HG03460 (cell line): ENCODE results near the gene SRRD.
"Not testable (repeated sequence)": the region's sequence is repeated elsewhere in the genome, so short reads cannot be mapped to it uniquely, and the experiment has no call there.

ENCODE experiments used
- ATAC-seq: cut with Tn5 transposase; IDR thresholded peaks from one replicate; pipeline ENCODE4 v1.9.1; 2021; ENCODE audit not compliant: unreplicated experiment

The SRRD gene, protein sequence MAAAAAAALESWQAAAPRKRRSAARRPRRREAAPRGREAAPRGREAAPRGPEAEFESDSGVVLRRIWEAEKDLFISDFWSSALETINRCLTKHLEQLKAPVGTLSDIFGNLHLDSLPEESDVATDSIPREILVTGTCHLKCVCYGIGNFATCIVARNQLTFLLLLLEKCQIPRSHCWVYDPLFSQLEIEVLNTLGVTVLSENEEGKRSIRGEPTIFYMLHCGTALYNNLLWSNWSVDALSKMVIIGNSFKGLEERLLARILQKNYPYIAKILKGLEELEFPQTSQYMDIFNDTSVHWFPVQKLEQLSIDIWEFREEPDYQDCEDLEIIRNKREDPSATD

DNA sequence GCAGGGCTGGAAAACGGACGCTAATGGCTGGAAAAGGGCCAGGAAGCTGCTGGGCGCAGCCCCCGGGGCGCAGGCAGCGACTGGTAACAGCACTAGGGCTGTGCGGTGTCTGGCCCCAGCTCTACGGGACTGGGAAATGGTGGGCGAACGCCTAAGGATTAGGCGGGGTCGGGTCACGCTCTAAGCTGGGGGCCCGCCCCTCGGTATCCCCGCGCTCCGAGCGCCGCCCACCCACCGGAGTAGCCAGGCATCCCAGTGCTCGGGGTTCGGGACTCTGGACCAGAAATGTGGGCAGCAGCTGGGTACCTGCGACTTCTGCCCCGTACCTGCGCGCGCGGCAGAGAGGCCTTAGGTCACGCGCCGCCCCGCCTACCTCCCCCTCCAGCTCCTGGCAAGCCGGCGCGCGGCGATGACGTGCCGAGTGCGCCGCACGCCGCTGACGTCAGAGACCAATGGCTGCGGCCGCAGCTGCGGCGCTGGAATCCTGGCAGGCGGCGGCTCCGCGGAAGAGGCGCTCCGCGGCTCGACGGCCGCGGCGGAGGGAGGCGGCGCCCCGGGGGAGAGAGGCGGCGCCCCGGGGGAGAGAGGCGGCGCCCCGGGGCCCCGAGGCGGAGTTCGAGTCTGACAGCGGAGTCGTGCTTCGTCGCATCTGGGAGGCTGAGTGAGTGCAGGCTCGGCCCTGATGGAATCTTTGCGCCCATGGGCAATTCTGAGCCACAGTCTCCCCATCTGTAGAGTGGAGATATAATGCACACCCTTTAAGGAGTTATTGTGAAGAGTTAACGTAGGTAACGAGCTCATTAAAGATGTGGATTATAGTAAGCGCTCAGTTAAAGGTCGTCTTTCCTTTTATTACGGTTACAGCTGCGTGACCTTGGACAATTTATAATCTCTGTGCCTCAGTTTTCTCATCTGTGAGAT, at the start of gene SRRD, which contains the start of gene HPS4:
Gene SRRD (plus strand): TSS at position 439 of the 921 bp plus-strand sequence. CDS start 14 bp downstream, at position 453.
Gene HPS4 (minus strand): TSS at position 345 of the 921 bp plus-strand sequence. CDS start 2,021 bp downstream, outside the sequence.
- ATAC-seq = peak; percentile 62

DNA sequence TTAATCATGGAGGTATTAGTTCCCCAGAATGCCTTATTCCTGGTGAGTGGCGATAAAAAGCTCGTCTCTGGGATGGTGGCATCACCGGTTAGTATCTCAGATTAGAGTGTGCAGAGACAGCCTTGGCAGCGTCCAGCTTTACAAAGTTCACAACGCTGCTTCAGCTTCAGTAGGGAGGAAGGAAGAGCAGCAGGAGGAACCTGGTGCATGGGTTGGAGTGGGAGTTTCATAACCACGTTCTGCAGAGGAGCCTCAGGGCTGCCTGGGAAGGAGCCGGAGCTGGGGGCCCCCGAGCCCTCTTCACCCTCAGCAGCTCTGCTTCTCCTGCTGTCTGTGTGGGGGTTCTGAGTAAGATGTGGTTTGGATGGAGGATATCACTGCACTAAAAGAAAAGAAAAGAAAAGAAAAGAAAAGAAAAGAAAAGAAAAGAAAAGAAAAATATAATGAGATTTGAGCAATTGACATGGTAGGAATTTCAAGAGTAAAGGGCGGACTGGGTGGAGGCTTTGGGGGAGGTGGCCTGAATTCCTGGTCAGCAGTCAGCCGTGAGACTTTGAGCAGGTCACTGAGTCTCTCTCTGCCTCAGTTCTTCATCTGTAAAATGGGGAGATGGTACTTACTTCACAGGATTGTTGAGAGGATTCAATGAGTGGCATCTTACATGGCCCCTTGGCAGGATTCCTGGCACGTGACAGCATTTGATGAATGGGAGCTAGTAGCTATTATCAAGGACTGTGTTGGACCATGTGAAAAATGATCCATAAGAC, 48.2 kb upstream of the SRRD start:
- no peak for ATAC-seq

DNA sequence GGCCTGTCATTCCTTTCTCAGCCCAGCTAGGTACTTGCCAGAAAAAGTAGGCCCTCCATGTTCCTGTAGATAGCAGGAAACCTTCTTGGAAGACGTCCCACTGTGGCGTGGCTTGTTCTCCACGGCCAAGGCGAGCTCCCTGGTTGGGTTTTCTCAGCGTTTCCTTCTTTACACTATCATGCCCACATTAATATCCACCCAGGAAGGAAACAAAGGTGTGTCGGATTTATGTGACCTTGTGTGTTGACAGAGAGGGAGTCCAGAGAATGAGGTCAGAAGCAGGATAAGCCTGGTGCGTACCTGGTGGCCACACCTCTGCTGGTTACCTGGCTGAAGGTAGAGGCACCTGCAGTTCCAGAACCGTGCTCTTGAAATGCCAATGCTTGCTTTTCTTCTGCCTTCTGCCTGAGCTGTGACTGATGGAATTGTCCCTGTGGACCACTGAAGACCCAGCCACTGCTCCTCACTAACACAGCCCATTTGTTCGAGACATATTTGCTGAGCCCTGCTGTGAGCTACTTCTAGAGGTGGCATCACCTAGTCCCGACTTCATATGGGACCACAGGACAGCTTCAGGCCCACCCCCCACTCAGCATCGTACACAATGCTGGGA, 46.7 kb upstream of the SRRD start:
- ATAC-seq = no peak

DNA sequence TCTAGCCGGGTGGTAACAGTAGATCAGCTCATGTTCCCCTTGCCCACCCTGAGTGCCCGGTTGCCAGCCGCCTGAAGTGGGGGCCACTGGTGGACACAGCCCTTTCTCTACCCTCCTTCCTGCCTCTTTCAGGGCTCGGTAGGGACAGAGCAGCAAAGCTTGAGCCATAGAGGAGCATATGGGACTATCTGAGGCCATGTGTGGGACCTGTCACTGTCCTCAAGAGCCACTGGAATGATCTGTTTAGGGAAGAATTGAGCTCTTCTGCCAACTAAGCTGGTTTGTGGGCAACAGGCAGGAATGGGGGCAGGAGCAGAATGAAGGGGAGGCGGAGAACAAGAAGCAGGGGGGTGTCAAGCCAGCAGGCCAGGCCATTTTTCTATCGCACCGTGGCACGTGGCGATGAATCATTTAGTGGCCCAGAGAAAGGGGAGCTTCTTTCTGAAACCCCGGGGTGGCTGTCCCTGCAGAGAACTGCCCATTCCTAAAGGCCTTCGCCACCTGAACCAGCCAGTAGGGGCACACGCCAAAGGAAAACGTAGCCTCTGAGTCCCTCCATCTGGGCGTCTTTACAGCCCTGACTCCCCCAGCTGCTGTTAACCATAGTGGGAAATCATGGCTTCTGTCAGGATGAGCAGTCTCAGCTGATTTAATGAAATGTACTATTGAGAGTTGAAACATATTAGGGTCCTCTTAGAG, 45.8 kb upstream of the SRRD start:
- no peak for ATAC-seq

DNA sequence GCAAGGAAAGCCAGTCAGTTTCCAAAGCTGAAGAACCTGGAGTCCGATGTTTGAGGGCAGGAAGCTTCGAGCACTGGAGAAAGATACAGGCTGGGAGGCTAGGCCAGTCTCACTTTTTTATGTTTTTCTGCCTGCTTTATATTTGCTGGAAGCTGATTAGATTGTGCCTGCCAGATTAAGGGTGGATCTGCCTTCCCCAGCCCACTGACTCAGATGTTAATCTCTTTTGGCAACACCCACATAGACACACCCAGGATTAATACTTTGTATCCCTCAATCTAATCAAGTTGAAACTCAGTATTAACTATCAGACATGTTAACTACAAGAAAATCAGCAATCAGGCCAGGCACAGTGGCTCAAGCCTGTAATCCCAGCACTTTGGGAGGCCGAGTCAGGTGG, 44.9 kb upstream of the SRRD start:
- ATAC-seq = not testable (repeated sequence)

DNA sequence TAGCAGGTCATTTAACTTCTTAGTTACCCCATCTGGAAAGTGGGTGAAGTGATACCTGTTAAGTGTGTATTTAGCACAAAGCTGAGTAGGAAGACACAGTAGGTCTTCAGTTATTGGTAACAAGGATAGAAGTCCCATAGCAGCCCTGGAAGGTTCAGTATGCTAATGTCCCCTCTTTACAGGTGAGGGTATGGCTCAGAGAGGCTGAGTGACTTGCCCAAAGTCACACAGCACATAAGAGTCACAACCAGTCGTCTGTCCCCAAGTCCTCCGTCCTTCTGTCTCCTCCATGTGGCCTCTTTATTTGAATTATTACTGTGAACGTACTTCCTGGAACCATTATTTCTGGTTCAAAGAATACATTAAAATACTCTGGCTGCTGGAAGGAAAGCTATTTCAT, 44.1 kb upstream of the SRRD start:
- no peak for ATAC-seq

DNA sequence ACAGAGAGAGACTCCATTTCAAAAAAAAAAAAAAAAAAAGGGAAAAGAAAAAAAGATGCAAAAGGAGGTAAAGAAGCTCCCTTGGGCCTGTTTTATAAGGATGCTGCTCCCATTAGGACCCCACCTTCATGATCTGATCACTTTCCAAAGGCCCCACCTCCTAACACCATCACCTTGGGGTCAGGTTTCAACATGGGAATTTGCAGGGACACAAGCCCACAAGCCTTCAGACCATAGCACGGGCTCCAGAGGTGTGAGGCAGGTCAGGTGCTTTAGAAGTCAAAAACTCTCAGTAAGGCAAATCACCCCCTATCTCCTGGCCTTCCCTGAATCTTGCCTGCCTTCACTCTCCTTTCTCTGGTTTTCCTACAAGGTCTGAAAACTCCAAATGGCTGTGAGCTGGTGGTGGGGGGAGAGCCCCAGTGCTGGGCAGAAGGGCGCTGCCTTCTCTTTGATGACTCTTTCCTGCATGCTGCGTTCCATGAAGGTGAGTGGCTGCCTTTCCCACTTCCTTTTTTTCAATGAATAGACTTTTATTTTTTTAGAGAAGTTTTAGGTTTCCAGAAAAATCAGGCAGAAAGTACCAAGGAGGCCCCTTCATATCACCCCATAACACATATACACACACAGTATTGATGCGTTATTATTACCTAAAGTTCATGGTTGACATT, 41.5 kb upstream of the SRRD start:
- no peak for ATAC-seq

DNA sequence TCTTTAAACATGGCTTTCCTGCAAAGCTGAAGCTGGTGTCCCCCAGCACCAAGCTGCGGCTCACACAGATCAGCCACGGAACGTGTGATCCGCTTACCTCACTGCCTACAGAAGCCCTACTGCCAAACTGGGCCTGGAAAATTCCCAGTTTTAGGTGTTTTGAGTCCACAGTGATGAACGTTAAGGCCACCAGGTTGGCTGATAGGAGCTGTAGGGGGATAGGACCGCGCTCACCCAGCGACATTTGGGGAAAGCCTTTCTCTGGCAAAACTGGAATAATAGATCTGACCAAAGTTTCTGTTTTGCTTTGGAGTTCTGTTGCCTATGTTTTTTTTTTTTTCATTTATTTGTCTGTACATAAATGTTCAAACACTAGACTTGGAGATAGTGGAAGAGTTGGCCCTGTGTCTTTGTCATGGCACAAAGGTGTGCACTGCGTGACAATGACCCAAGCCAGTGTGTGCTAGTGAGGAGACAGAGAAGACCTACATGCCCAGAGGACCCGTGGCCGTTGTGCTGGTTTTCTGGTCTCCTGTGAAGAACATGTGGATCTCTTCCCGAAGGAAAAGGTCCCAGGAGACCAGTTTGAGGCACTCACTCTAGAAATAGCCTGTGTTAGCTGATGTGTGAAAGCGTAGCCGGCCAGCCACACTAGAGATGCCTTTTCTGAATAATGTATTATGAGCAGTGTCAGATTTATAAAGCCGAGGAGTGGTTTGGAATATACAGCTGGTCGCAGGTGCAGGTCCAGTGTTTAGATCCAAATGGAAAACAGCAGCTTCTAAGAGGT, 39.6 kb upstream of the SRRD start:
- ATAC-seq = no peak

DNA sequence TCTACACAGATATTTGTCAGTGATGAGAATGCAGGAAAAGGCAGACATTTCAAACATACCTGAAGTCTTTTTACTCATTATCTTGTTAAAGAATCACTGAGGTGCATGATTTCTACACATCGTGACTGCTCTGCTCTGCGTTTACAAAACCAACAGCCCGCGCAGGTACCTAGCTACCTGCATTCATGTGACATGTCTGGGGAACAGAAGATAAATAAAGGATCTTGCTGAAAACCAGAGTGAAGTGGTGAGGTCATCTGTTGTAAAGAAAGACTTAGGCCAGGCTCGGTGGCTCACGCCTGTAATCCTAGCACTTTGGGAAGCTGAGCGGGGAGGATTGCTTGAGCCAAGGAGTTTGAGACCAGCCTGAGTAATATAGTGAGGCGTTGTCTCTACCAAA, 38.9 kb upstream of the SRRD start:
- no peak for ATAC-seq

DNA sequence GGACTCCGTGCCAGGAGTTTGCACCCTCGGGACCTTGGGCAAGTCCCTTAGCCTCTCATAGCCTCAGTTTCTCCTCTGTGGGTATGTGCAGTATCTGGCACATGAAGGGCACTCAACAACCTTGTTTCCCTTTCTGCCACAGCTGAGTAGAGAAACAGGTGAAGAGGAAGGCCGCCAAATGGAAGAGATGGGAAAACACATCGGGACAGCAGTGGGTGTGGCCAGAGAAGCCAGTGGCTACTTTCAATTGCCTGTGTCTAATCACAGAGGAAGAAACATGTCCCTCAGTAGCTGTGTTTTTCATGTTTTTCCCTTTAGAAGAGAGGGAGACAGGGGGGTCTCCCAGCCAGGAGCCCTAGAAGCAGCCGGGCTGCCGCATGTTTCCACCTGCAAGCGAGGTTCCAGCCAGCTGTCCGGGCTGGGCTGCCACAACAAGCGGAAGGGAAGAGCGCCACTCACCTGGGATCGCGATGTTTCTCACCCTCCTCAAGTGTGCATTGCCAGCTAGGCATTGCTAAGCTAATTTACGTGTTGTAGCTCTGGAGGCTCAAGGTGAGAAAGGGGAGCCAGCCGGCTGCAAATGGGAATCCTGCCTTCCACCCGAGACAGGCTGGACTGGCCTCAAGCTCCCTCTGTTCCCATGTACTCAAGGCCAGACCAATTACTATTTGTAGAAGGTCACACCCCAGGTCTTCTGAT, 38.0 kb upstream of the SRRD start:
- ATAC-seq = no peak

DNA sequence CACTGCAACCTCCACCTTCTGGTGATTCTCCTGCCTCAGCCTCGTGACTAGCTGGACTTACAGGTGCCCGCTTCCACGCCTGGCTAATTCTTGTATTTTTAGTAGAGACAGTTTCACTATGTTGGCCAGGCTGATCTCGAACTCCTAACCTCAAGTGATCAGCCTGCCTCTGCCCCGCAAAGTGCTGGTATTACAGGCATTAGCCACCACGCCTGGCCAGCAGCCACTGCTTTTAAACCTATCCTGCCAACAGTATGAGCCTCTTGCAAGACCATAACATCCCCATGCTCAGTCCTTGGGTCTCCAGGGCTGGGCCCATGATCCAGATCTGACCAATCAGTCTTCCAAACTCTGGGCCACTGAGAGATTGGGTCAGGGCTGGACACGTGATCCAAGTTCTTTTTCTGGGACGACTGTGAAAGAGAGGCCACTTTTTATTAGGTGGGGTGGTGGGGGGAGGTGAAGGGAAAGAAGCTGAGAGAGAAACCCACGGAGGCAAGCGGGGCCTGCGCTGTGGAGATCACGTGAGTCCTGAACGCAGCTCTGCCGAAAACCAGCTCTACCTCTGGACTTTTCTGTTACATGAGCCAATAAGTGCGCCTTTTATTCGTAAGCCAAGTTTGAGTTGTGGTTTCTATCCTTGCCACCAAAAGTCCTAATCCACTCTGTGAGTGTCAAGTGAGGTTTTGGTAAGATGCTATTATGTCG, 36.7 kb upstream of the SRRD start:
- ATAC-seq = no peak

DNA sequence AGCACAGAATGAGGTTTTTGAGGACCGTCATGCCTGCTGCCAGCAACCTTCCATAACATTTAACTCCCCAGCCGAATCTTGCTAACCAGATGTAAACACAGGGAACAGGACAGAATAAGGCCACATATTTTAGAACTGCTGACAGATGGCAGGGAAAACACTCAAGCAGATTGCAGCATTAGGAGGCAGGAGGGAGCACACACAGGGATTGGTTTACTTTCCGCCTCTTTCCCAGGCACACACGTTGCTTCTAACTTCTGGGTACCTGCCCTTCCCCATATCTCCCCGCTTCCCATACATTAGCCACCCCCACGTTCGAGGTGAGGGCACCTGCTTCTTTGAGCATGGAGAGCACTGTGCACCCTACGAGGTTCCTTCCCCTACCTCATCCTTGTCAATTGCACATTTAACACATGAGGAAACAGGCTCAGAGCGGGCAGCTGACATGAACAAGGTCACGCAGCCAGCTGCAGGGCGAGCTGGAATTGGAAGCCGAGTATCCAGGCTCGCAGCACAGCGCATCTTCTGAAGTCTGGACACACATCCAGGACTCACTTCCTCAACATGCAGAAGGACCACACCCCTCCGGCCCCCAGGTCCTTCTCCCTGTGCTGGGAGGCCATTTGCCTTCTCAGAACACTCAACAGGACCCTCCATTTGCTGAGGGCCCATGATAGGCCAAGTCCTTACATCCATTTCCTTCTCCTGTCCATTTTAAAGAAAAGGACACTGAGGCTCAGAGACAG, 35.9 kb upstream of the SRRD start:
- ATAC-seq = no peak

DNA sequence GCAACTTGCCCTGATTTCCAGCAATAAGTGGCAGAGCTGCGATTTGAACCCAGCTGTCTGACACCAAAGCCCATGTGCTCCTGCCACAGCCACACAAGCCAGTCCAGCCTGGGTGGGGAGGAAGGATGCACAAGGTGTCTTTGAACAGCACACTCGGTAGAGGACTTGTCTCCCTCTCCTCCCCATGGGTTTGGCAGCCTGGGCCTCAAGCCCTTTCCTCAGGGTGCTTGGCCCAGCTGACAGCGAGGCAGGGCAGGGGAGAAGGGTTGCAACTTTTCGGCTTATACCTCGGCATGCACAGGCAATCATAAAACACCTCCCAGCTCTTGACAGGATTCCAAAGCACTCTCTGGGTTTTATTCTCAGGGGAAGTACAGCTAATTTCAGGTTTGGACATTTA, 35.3 kb upstream of the SRRD start:
- ATAC-seq = no peak

DNA sequence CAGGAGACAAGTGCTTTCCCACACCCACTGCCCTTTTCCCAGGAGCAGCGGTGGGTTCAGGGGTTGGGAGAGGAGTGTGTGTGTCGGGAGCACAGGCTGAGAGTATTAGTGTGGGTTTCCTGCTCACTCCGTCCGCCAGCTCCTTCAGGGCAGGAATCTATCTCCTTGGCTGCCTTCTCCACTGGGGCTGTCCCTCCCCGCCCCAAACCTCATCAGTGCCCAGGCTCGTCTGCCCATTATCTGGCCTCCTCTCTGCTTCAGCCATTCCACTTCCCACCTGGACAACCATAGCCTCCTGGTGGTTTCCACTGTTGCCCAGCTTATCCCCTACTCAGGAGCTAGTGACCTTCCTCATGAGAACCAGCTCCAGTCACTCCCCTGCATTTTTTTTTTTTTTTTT, 34.7 kb upstream of the SRRD start:
- no peak for ATAC-seq

DNA sequence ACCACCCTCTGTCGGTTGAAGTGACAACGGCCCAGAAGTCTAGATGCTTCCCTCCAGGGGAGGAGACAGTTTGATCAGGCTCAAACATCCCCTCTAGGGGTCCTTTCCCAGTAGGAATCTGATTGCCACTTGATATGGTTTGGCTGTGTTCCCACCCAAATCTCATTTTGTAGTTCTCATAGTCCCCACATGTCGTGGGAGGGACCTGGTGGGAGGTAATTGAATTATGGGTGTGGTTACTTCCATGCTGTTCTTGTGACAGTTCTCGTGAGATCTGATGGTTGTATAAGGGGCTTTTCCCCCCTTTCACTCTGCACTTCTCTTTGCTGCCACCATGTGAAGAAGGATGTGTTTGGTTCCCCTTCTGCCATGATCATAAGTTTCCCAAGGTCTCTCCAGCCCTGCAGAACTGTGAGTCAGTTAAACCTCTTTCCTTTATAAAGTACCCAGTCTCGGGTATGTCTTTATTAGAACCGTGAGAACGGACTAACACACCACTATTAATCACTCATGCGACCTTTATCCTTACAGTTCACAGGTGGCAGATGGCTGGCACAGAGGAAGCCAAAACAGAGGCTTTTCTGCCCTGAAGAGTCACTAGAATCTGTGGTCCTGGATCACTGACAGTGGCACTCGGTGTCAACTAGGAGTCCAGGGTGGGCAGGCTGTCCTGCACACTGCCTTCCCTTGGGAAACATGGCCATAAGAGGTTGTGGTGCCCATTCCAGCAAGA, 33.1 kb upstream of the SRRD start:
- ATAC-seq = no peak
